EH (cell line): ENCODE results near the gene EIF3D.
"Not testable (repeated sequence)": the region's sequence is repeated elsewhere in the genome, so short reads cannot be mapped to it uniquely, and the experiment has no call there.

ENCODE experiments used
- DNase-seq: peaks from one replicate; pipeline ENCODE4 v3.0.0-alpha.2; 2015; ENCODE audit warnings: low read depth

EIF3D gene

DNA sequence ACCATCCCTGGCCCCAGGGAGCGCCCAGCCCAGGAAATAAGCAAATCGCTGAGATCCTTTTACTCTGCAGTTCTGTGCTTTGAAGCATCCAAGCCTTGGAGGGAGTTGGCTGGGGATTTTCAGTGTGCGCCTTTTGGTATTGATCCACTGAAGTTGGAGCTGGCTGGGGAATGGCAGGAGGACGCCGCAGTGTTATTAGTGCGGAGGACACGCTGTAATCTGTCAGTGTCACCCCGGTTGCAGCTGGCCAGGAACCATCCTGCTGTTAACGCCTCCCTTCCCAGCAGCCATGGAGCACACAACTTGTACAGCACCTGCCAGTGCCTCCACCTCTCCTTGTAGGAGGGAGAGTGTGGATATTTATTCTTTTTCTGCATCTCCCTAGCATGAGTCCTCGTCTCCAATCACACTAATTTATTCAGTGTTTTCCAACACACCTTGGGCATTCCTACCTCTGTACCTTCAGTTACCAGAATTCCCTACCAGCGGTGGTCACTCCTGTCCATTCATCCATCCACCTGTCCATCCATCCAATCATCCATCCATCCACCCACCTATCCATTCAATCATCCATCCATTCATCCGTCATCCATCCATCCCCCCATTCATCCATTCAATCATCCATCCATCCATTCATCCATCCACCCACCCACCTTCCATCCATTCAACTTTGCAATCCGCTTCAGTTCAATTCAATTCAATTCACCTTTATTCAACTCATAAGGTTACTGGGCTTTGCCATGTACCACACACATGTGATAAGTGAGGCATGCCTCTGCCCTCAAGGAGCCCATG lies 21.9 kb upstream of the EIF3D start:
- no peak for DNase-seq

DNA sequence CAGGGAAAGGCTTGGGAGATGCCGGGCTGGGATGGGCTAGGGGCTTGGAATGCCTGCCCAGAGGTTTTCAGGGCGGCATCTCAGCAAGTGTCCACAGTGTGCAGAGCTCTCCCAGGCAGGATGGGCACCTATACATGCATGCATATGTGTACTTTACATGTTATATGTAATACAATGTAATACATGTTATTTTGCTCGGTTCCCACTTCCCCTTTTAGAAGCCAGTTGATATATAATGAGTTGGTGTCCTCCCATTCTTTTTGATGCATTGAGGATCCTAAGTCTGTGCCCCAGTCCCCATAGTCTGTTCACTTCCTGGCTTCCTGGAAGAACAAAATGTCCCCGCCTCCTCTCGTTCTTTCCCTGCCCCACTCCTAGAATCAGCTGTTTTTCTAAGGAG lies 20.1 kb upstream of the EIF3D start:
- DNase-seq: no peak

DNA sequence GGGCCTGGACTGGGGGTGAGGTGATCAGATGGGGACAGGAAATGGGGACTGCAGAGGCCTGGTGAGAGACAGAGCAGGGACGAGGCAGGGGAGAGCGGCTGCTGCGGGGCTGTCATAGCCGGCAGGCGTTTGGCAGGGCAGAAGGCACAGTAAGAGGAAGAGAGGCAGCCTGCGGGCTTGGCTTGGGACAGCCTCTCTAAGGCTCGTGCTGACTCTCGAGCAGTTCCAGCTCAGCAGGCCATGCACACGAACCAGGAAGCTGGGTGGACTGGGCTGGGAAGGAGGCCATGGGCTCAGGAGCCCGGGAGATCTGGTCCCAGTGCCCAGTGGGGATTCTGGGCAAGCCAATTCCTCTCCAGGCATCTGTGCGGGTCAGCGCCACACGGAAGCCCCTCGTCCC lies 19.6 kb upstream of the EIF3D start:
- DNase-seq: peak; percentile 6

- peak; percentile 85 for DNase-seq
Measured at GRCh38 chr22:36546932-36547331, 18.0 kb upstream of the EIF3D start.

- DNase-seq: peak; percentile 50
Measured at GRCh38 chr22:36546092-36546804, 17.3 kb upstream of the EIF3D start.

- peak; percentile 66 for DNase-seq
Measured at GRCh38 chr22:36544107-36544620, 15.2 kb upstream of the EIF3D start.

DNA sequence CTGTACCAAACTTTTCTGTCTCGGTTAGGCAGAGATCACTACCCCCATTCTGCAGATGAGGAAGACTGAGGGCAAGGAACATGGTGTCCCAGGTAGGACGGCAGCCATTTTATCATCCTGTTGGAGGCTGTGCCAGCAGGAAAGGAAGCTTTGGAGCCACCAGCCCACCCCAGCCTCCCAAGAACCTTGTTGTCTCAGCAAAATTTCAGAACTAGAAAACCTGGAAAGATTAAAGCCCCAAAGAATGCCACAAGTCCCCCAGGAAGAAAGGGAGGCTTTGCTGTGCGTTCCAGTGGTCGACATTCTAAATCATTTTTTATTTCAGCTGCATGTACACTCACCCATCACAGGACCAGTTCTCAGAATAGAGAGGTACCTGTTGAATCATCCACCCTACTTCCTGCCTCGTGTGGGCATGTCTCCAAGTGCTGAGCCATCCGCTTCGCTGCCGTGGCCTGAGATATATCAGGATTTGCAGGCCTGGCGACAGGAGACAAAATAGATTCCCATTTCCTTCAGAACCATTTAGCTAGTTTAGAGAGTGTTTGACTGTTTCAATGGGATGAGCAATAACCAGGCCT lies 13.0 kb upstream of the EIF3D start:
- DNase-seq: peak; percentile 90

- peak; percentile 43 for DNase-seq
Measured at GRCh38 chr22:36540867-36541642, 12.1 kb upstream of the EIF3D start.

GRCh38 chr22:36538529-36538928 lies 9.6 kb upstream of the EIF3D start:
- no peak for DNase-seq

- no peak for DNase-seq
Measured at GRCh38 chr22:36536717-36537116, 7.8 kb upstream of the EIF3D start.

DNA sequence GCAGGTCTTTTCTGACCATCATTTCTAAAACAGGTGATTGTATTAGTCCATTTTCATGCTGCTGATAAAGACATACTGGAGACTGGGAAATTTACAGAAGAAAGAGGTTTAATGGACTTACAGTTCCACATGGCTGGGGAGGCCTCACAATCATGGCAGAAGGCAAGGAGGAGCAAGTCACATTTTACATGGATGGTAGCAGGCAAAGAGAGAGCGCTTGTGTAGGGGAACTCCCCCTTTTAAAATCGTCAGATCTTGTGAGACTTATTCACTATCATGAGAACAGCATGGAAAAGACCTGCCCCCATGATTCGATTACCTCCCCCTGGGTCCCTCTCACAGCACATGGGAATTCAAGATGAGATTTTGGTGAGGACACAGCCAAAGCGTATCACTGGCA lies 4.4 kb upstream of the EIF3D start:
- DNase-seq: not testable (repeated sequence)

- DNase-seq: no peak
Measured at GRCh38 chr22:36532466-36532865, 3.5 kb upstream of the EIF3D start.

- peak; percentile 46 for DNase-seq
Measured at GRCh38 chr22:36528341-36528740, 625 bp downstream of the EIF3D start.

- DNase-seq: no peak
Measured at GRCh38 chr22:36522662-36523061, 6.3 kb downstream of the EIF3D start.

GRCh38 chr22:36520423-36520822 lies 8.5 kb downstream of the EIF3D start:
- no peak for DNase-seq

- not testable (repeated sequence) for DNase-seq
Measured at GRCh38 chr22:36519906-36520305, 9.1 kb downstream of the EIF3D start.

DNA sequence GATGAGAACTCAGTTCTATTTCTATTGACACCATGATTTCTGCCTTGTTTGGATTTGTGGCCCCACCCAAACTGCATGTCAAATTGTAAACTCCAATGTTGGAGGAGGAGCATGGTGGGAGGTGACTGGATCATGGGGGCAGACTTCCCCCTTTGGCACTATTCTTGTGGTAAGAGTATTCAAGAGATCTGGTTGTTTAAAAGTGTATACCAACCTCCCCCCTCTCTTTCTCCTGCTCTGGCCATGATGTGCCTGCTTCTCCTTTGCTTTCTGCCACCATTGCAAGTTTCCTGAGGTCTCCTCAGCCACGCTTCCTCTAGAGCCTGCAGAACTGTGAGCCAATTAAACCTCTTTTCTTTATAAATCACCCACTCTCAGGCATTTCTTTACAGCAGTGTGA lies 14.2 kb downstream of the EIF3D start:
- no peak for DNase-seq

- DNase-seq: no peak
Measured at GRCh38 chr22:36512991-36513390, 16.0 kb downstream of the EIF3D start.

DNA sequence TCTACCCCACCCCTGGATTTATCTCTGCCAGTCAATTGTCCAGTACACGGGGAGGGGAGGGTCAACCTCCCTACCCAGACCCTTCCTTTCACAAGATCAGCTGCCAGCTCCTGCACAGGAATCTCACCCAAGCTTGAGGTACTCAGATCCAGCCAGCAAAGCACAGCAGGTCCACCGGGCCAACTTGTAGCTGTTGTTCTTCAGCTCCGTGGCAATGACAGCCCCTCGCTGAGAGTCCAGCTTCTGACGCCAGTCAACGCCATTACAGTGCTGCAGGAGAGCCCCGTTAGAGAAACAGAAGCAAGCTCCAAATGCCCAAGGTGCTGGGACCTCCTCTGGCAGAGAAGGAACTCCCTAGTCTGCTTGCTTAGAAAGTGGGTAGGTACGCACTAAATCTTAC lies 16.6 kb downstream of the EIF3D start:
- DNase-seq: no peak

DNA sequence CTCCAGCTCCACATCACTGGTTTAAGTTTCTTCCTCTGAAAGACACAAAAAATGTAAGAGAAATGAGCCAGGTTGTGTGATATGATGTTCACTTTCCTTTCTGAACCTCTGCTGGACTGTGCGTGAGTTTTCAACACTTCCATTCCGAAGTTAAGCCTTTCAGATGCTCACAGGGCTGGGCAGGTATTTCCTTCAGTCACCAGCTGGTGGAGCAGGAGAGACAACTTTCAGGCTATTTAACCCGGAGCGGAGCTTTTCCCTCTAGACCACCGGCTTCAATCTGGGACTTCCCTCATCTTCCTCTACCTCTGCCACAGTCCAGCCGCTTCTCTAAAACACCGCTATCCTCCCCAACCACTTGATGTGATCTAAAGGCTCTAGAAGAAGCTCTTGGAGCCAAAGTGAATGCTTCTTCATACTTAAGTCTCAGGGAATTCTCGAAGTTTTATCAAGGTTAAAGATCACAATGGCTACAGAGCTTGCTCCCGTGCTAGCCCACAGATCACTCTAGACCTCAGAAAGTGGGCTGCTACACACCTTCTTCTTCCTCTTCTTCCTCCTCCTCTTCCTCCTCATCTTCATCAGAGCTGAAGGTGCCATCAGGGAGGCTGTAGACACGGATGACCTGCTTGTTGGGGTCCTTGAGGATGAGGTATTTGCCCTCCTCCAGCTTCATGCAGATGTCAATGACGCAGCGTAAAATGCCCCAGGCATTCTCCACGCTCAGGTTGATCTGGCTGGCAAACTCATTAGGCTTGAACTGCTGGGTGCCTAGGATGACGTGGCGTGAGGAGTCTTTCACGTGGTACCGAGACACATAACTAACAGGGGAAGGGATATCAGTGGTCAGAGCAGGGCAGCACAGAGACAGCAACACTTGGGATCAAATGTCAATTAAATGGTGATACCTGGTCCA lies 17.7 kb downstream of the EIF3D start:
- peak; percentile 59 for DNase-seq

- DNase-seq: no peak
Measured at GRCh38 chr22:36510384-36510783, 18.6 kb downstream of the EIF3D start.
